Transverse colon (tissue), 4 donors: ENCODE measurements around the gene PAX5. TPM values are rescaled to one million over a fixed set of nuclear protein-coding genes. Genes with fewer than 3 reads are reported as not detected.

Experiments
- DNase-seq: peaks from one replicate; pipeline ENCODE4 v3.0.0-alpha.2; 2019
- H3K27ac ChIP-seq, 4 donors: fragments of 200-600 bp; sonication (generic); 2 replicates each; pipeline ENCODE4 v1.5.1; 2016 to 2018; ENCODE audit warnings: inconsistent platforms in 4 of 4
- H3K27me3 ChIP-seq: fragments of 200-600 bp; sonication (generic); 2 replicates; pipeline ENCODE4 v1.5.1; 2017; ENCODE audit warnings: inconsistent platforms
- H3K36me3 ChIP-seq, 4 donors: fragments of 200-600 bp; sonication (generic); 2 replicates each; pipeline ENCODE4 v1.5.1; 2017 to 2019; ENCODE audit warnings: inconsistent platforms in 4 of 4
- H3K4me1 ChIP-seq, 4 donors: fragments of 200-600 bp; sonication (generic); 2 replicates each; pipeline ENCODE4 v1.5.1; 2017 to 2020; ENCODE audit warnings: inconsistent platforms in 4 of 4
- H3K4me3 ChIP-seq, 4 donors: fragments of 200-600 bp; sonication (generic); 1 replicate in 1 of 4; 2 replicates in 3 of 4; pipeline versions ENCODE4 v1.5.1 to v1.6.1; 2017 to 2019; ENCODE audit warnings: inconsistent platforms in 4 of 4
- H3K9me3 ChIP-seq, 2 donors: fragments of 200-600 bp; sonication (generic); 2 replicates each; pipeline ENCODE4 v1.5.1; 2017 to 2019; ENCODE audit warnings: inconsistent platforms in 2 of 2
- CTCF ChIP-seq, 5 experiments: fragments of 200-600 bp in 3 of 5; fragments of 450-650 bp in 2 of 5; sonication (generic) in 3 of 5; IDR thresholded peaks; 1 replicate in 2 of 5; 2 replicates in 3 of 5; pipeline ENCODE4 v1.5.1; 2016 to 2017; ENCODE audit warnings: antibody characterized with exemption in 5 of 5, inconsistent platforms in 3 of 5, mild to moderate bottlenecking in 2 of 5, moderate library complexity in 1 of 5
- EP300 ChIP-seq: sonication (generic); formaldehyde crosslinking; IDR thresholded peaks from one replicate; pipeline ENCODE4 v1.6.1; 2017; ENCODE audit warnings: antibody characterized with exemption, low read depth
- POLR2A ChIP-seq: fragments of 450-650 bp; IDR thresholded peaks from one replicate; pipeline ENCODE4 v1.6.1; 2016; ENCODE audit warnings: antibody characterized with exemption, mild to moderate bottlenecking, moderate library complexity
- POLR2AphosphoS5 ChIP-seq, 3 donors: sonication (generic); formaldehyde crosslinking; IDR thresholded peaks; one replicate each; pipeline ENCODE4 v1.6.1; 2016; ENCODE audit warnings: antibody characterized with exemption in 3 of 3
- WGBS, 2 donors: methylation state at CpG; one replicate each; pipeline ENCODE4 v1.1.5; 2018; ENCODE audit warnings: low coverage in 1 of 2; 5-methylcytosine and 5-hydroxymethylcytosine counted together
- in situ Hi-C, 4 donors: fragments of 200-750 bp; cut with MboI; loops; one replicate each; pipeline versions ENCODE4 v1.15.0 to v1.15.1; 2017; ENCODE audit warnings: low sequenced_read_pairs in 3 of 4, low pct_ligation_motif_present in 1 of 4, low pct_unique_long_range_greater_than_20kb in 1 of 4
- intact Hi-C: fragments of 100-400 bp; cut with DNase I; formaldehyde crosslinking; loops from one replicate; pipeline ENCODE4 v1.15.1; 2023; ENCODE audit warnings: low total_unique reads
- total RNA-seq, 4 donors: library from RNA; depleted of rRNA; stranded (reverse); fragments of >200 nt; gene quantifications; one replicate each; pipeline ENCODE4 v1.1.0, GENCODE V29; 2016

PAX5 gene
- total RNA-seq, 4 donors from 2014 or later: 2.4 to 3.7 TPM; not detected in 2

- H3K27me3 ChIP-seq: peaks cover 3% of the 10 kb centered on the region
- no peaks in the 10 kb centered on the region for H3K4me1 ChIP-seq
- no peaks in the 10 kb centered on the region for H3K36me3 ChIP-seq
- intact Hi-C loops: no loop called here
- H3K9me3 ChIP-seq: no peaks in the 10 kb centered on the region
- H3K27ac ChIP-seq: no peak overlapping the region
- in situ Hi-C loops: loop anchor here in 1 of 4 donors (25.0 kb wide), 1 partner anchor 508 kb away; no protein-coding TSS in a partner anchor
- no peak for DNase-seq
- 55 to 79% methylated on average over 12 to 13 of the region's 13 CpGs for WGBS, 2 donors
- no peak overlapping the region for H3K4me3 ChIP-seq
- TF ChIP-seq EP300: no peak
- no peak for TF ChIP-seq CTCF (IDR thresholded peaks at IDR 0.05)
- no peak for TF ChIP-seq POLR2AphosphoS5 (IDR thresholded peaks at IDR 0.05)
- TF ChIP-seq POLR2A: no peak
These were observed 180.0 kb downstream of the PAX5 start for GRCh38 chr9:36854034-36854433.

DNA sequence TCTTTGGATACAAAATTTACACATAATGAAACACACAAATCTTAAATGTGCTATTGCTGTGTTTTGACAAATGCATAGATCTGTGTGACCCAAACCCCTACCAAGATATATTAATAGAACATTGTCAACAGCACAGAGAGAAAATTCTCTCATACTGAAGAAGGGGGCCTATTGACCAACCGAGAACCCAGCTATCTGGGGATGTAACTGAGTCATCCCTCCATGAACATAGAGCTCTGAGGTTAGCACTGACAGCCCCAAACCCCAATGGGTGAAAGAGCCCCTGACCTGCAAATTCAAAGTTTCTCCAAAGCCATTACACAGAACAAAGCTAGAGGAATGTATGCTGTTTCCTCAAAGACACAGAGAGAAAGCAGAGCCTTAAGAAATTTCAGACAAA is 180.8 kb downstream of the PAX5 start:
- no peak for DNase-seq
- Histone ChIP-seq H3K4me3 (no peak overlapping the region), H3K4me1 (no peaks in the 10 kb centered on the region), H3K27me3 (no peaks in the 10 kb centered on the region), H3K9me3 (no peaks in the 10 kb centered on the region), H3K36me3 (no peaks in the 10 kb centered on the region), H3K27ac (no peak overlapping the region)
- in situ Hi-C loops: loop anchor here in 1 of 4 donors (25.0 kb wide), 1 partner anchor 509 kb away; no protein-coding TSS in a partner anchor
- WGBS, 2 donors: 76% methylated on average over 1 of the region's 1 CpG; no CpG with 5 or more reads in 1 of the 2 donors
- TF ChIP-seq EP300 (no peak), POLR2A (no peak), CTCF (IDR thresholded peaks at IDR 0.05) (no peak), POLR2AphosphoS5 (IDR thresholded peaks at IDR 0.05) (no peak)
- intact Hi-C loops: no loop called here

DNA sequence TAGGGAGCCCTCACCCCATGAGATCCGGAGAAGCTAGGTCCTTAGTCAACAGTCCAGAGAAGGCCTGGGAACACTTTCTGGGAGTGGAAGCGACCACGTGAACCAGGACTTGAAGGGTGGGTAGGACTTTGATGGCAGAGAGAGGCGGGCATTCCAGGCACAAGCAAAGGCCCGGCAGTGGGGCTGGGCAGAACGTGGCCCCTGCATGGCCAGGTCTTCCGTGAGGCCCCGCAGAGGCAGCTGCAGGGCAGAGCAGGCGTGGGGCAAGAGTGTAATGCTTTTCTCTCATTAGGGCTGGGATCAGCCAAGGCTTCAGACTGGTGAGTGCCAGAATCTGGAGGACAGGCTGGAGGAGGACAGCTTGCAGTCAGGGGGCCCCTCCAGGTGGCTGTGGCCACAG is 184.1 kb downstream of the PAX5 start:
- in situ Hi-C loops: loop anchor here in 1 of 4 donors (25.0 kb wide), 1 partner anchor 512 kb away; no protein-coding TSS in a partner anchor
- H3K27ac ChIP-seq: no peak overlapping the region
- H3K4me1 ChIP-seq: no peaks in the 10 kb centered on the region
- H3K9me3 ChIP-seq: no peaks in the 10 kb centered on the region
- no peaks in the 10 kb centered on the region for H3K27me3 ChIP-seq
- intact Hi-C loops: no loop called here
- DNase-seq: no peak
- H3K4me3 ChIP-seq: no peak overlapping the region
- no peaks in the 10 kb centered on the region for H3K36me3 ChIP-seq
- whole genome bisulfite sequencing, 2 donors: 89% methylated on average over 9 of the region's 9 CpGs; no CpG with 5 or more reads in 1 of the 2 donors
- TF ChIP-seq CTCF (IDR thresholded peaks at IDR 0.05) (no peak), EP300 (no peak), POLR2A (no peak)

GRCh38 chr9:36848946-36849345 is 185.1 kb downstream of the PAX5 start:
- in situ Hi-C loops (no loop called here), intact Hi-C loops (no loop called here)
- no peak for TF ChIP-seq CTCF (IDR thresholded peaks at IDR 0.05)
- no peak for TF ChIP-seq POLR2AphosphoS5 (IDR thresholded peaks at IDR 0.05)
- TF ChIP-seq POLR2A: no peak
- TF ChIP-seq EP300: no peak
- Histone ChIP-seq H3K4me1 (no peaks in the 10 kb centered on the region), H3K9me3 (no peaks in the 10 kb centered on the region), H3K4me3 (no peak overlapping the region), H3K27me3 (no peaks in the 10 kb centered on the region), H3K36me3 (no peaks in the 10 kb centered on the region), H3K27ac (no peak overlapping the region)
- DNase-seq: no peak
- WGBS, 2 donors: 87% methylated on average over 5 of the region's 5 CpGs; no CpG with 5 or more reads in 1 of the 2 donors
